ENCODE data around the gene FASN. TPM values are rescaled to one million over a fixed set of nuclear protein-coding genes. Genes with fewer than 3 reads are reported as not detected.
A peak's percentile ranks its signal among the peaks of the same experiment; 100 is the strongest.

The FASN gene
- total RNA-seq, 1 experiment from 2014 or later = 433 TPM

GRCh38 chr17:82101767-82102679 lies 4.0 kb upstream of the FASN start:
- no peak for TF ChIP-seq CTCF (conservative IDR thresholded peaks at IDR 0.05)
- Histone ChIP-seq H2BK5ac (ENCODE audit: insufficient read length, low read length) (no peak overlapping the region), H3K4me1 (ENCODE audit: insufficient read depth, low read length) (no peaks in the 10 kb centered on the region; the same call in 1 of the 2 replicates), H4K5ac (ENCODE audit: insufficient read length, low read depth, low read length) (no peak overlapping the region), H2BK12ac (ENCODE audit: insufficient read length, low read depth, low read length) (no peak overlapping the region), H3K14ac (ENCODE audit: insufficient read depth, low read length) (no peak overlapping the region), H3T11ph (ENCODE audit: low read length) (no peak overlapping the region), H4K20me1 (ENCODE audit: control insufficient read depth, insufficient read depth, insufficient read length) (no peaks in the 10 kb centered on the region), H3K27me3 (ENCODE audit: insufficient read depth, low read length) (no peaks in the 10 kb centered on the region), H3K4ac (ENCODE audit: low read depth, low read length) (no peak overlapping the region), H3K79me2 (ENCODE audit: insufficient read depth, low read length) (peaks cover 3% of the 10 kb centered on the region; the same call in 1 of the 2 replicates), H4K91ac (ENCODE audit: insufficient read length, low read depth, low read length) (no peak overlapping the region), H3K4me2 (ENCODE audit: insufficient read depth, insufficient read length, low read length) (no peak overlapping the region), H3K79me1 (ENCODE audit: insufficient read depth, low read depth, low read length, poor library complexity, severe bottlenecking) (no peaks in the 10 kb centered on the region), H4K8ac (replicated peaks; ENCODE audit: insufficient read length, low read depth, low read length) (no peak overlapping the region), H3K27ac (ENCODE audit: insufficient read length, low read depth, low read length) (no peak overlapping the region), H2AFZ (ENCODE audit: low read length) (no peak overlapping the region), H2BK20ac (ENCODE audit: low read depth, low read length, poor library complexity, severe bottlenecking) (no peak overlapping the region), H2BK120ac (ENCODE audit: low read depth, low read length, poor library complexity, severe bottlenecking) (no peak overlapping the region), H3K23ac (ENCODE audit: insufficient read length, low read depth, low read length) (no peak overlapping the region), H3K9ac (ENCODE audit: extremely low read depth, insufficient read length, low read length) (no peak overlapping the region), H3K18ac (ENCODE audit: insufficient read length, low read depth, low read length) (no peak overlapping the region), H3K23me2 (ENCODE audit: insufficient read length, low read depth, low read length, poor library complexity, severe bottlenecking) (peaks cover 5% of the 10 kb centered on the region), H3K9me3 (ENCODE audit: control insufficient read depth, low read depth, low read length) (no peaks in the 10 kb centered on the region), H3K56ac (ENCODE audit: insufficient read length, low read depth, low read length) (no peak overlapping the region), H2AK5ac (ENCODE audit: insufficient read length, low read length) (no peak overlapping the region), H2BK15ac (ENCODE audit: low read depth, low read length) (no peak overlapping the region)
- Mint-ChIP-seq H3K36me3 (ENCODE audit: insufficient read depth in 1 of 3, low read depth in 3 of 3) (no peaks in the 10 kb centered on the region; a peak in 1 of 7 replicates), H3K4me3 (peak overlapping the region in 1 of 2 experiments; percentile 14; a peak in 1 of 5 replicates), H3K27ac (peak overlapping the region in 2 of 3 experiments; percentile 40 to 64; a peak in 3 of 7 replicates), H3K27me3 (ENCODE audit: low read depth) (peaks cover 7% of the 10 kb centered on the region), H3K9me3 (no peaks in the 10 kb centered on the region), H3K4me1 (peaks cover 39 to 66% of the 10 kb centered on the region in 2 experiments)
- DNase-seq = no peak
- no CpG with 5 or more reads among the region's 18 CpGs for WGBS (ENCODE audit: extremely low coverage, insufficient read length, low lambda C conversion rate)

All from H9 (cell line).